Measurements from ENCODE around the gene TOLLIP.
A peak's percentile ranks its signal among the peaks of the same experiment; 100 is the strongest.
"Not testable (repeated sequence)": the region's sequence is repeated elsewhere in the genome, so short reads cannot be mapped to it uniquely, and the experiment has no call there.

TOLLIP gene

GRCh38 chr11:1345737-1346513 is 36.5 kb upstream of the TOLLIP start:
- Histone ChIP-seq H3K4me3 (no peak overlapping the region), H3K4me1 (peaks cover 0 to 58% (median 24%) of the 10 kb centered on the region in 10 experiments; a peak in 16 of 20 replicates), H3K36me3 (no peaks in the 10 kb centered on the region), H3K4me2 (peak overlapping the region in 6 of 11 experiments; percentile 23 to 78 (median 50); a peak in 10 of 22 replicates), H3K27ac (peak overlapping the region in 3 of 11 experiments; percentile 47 to 55 (median 51); a peak in 7 of 22 replicates), H3K27me3 (no peaks in the 10 kb centered on the region), H3K9ac (no peak overlapping the region), H4K20me1 (no peaks in the 10 kb centered on the region), H3K9me3 (replicated peaks in 1 of 11) (no peaks in the 10 kb centered on the region)
- TF ChIP-seq Cebpa-rat (IDR thresholded peaks at IDR 0.05), result peak in 3 of 11 experiments; percentile 7 to 47 (median 44); a peak in 3 of 22 replicates

DNA sequence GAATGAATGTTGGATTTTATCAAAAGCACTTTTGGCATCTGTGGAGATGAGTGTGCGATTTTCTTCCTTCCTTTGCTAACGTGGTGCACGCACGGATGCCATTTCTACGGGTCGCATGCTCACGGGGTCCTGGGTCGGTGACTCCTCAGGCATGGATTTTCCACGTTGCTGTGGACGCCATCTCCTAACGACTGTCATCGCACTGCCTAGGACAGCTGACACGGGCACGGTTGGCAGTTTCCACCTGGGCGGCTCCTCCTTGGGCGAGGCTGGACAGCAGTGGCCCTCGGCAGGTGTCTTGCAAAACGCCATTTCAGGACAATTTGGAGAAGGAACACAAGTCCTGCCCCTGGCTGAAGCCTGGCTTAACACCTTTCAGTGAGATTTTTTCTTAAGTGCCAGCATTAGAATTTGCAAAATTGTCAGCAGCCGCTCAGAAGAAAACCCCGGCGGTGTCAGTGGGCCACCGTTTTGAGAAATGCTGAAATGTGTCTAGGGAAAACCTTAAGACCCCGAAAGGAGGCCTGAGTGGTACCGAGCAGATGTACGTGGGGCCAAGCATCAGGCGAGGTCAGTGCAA is 34.7 kb upstream of the TOLLIP start:
- Histone ChIP-seq H3K9me3 (replicated peaks in 1 of 11) (peaks cover 0 to 3% (median 0%) of the 10 kb centered on the region in 11 experiments; a peak in 5 of 22 replicates), H3K27me3 (no peaks in the 10 kb centered on the region), H4K20me1 (no peaks in the 10 kb centered on the region), H3K4me1 (peaks cover 2 to 63% (median 26%) of the 10 kb centered on the region in 10 experiments; a peak in 19 of 20 replicates), H3K36me3 (peaks cover 0 to 13% (median 0%) of the 10 kb centered on the region in 11 experiments; a peak in 6 of 22 replicates), H3K9ac (peak overlapping the region in 1 of 11 experiments; percentile 29; a peak in 2 of 22 replicates), H3K4me3 (no peak overlapping the region), H3K4me2 (peak overlapping the region in 6 of 11 experiments; percentile 13 to 66 (median 41); a peak in 8 of 22 replicates), H3K27ac (peak overlapping the region in 4 of 11 experiments; percentile 15 to 51 (median 39); a peak in 6 of 22 replicates)
- TF ChIP-seq Cebpa-rat (IDR thresholded peaks at IDR 0.05), result no peak

- Histone ChIP-seq H3K4me3 (no peak overlapping the region), H3K36me3 (peaks cover 0 to 19% (median 0%) of the 10 kb centered on the region in 11 experiments; a peak in 7 of 22 replicates), H3K9me3 (replicated peaks in 1 of 11) (peaks cover 0 to 9% (median under 1%) of the 10 kb centered on the region in 11 experiments; a peak in 11 of 22 replicates), H3K9ac (peak overlapping the region in 1 of 11 experiments; percentile 29; a peak in 2 of 22 replicates), H4K20me1 (no peaks in the 10 kb centered on the region), H3K27ac (peak overlapping the region in 6 of 11 experiments; percentile 7 to 51 (median 22); a peak in 10 of 22 replicates), H3K4me2 (peak overlapping the region in 7 of 11 experiments; percentile 13 to 66 (median 34); a peak in 9 of 22 replicates), H3K27me3 (no peaks in the 10 kb centered on the region), H3K4me1 (peaks cover 7 to 66% (median 30%) of the 10 kb centered on the region in 10 experiments)
- no peak for TF ChIP-seq Cebpa-rat (IDR thresholded peaks at IDR 0.05)
Measured at GRCh38 chr11:1343391-1344055, 34.1 kb upstream of the TOLLIP start.

GRCh38 chr11:1342946-1343345 is 33.5 kb upstream of the TOLLIP start:
- Histone ChIP-seq H3K4me1 (peaks cover 7 to 72% (median 35%) of the 10 kb centered on the region in 10 experiments), H3K27me3 (no peaks in the 10 kb centered on the region), H3K4me2 (peak overlapping the region in 3 of 11 experiments; percentile 13 to 52 (median 48); a peak in 4 of 22 replicates), H3K36me3 (peaks cover 0 to 25% (median 0%) of the 10 kb centered on the region in 11 experiments; a peak in 7 of 22 replicates), H4K20me1 (no peaks in the 10 kb centered on the region; a peak in 1 of 22 replicates), H3K4me3 (no peak overlapping the region), H3K27ac (peak overlapping the region in 4 of 11 experiments; percentile 7 to 51 (median 39); a peak in 5 of 22 replicates), H3K9me3 (replicated peaks in 1 of 11) (peaks cover 0 to 15% (median 5%) of the 10 kb centered on the region in 11 experiments; a peak in 14 of 22 replicates), H3K9ac (no peak overlapping the region)
- no peak for TF ChIP-seq Cebpa-rat (IDR thresholded peaks at IDR 0.05)

DNA sequence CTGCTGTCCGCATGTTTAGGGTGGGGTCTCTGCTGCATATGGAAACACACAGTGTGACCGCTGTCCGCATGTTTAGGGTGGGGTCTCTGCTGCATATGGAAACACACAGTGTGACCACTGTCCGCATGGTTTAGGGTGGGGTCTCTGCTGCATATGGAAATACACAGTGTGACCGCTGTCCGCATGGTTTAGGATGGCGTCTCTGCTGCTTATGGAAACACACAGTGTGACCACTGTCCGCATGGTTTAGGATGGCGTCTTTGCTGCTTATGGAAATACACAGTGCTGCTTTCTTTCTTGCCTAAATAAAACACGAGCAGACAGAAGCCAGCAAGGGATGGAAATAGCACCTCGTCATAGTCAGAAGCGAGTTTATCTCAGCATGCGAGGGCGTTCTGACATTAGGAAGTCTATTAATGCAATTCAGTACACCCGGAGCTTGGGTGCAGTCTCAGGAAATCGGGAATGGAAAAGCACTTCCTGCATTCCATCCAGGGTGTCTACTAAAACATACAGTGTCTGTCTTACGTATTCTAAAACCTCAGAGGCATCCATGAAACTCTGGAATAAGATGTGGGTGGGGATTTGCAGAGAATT is 32.6 kb upstream of the TOLLIP start:
- Histone ChIP-seq H4K20me1 (no peaks in the 10 kb centered on the region; a peak in 1 of 22 replicates), H3K27me3 (no peaks in the 10 kb centered on the region), H3K9ac (no peak overlapping the region), H3K36me3 (peaks cover 0 to 34% (median 0%) of the 10 kb centered on the region in 11 experiments; a peak in 7 of 22 replicates), H3K4me2 (peak overlapping the region in 6 of 11 experiments; percentile 32 to 58 (median 51); a peak in 10 of 22 replicates), H3K9me3 (replicated peaks in 1 of 11) (peaks cover 0 to 24% (median 14%) of the 10 kb centered on the region in 11 experiments; a peak in 15 of 22 replicates), H3K27ac (peak overlapping the region in 4 of 11 experiments; percentile 2 to 30 (median 12); a peak in 2 of 22 replicates), H3K4me3 (no peak overlapping the region), H3K4me1 (peaks cover 7 to 81% (median 44%) of the 10 kb centered on the region in 10 experiments)
- TF ChIP-seq Cebpa-rat (IDR thresholded peaks at IDR 0.05), result no peak

DNA sequence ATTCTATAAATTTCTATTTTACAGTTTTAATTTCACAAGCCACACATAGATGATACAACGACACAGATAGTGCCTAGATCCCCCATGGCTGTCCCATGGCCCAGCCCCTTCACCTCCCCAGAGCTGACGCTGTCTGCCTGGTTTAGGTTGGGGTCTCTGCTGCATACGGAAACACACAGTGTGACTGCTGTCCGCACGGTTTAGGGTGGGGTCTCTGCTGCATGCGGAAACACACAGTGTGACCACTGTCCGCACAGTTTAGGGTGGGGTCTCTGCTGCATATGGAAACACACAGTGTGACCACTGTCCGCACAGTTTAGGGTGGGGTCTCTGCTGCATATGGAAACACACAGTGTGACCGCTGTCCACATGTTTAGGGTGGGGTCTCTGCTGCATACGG is 31.8 kb upstream of the TOLLIP start:
- Histone ChIP-seq H3K36me3 (peaks cover 0 to 36% (median 0%) of the 10 kb centered on the region in 11 experiments; a peak in 7 of 22 replicates), H3K4me1 (peaks cover 7 to 82% (median 44%) of the 10 kb centered on the region in 10 experiments), H3K9me3 (replicated peaks in 1 of 11) (peaks cover 0 to 28% (median 17%) of the 10 kb centered on the region in 11 experiments; a peak in 15 of 22 replicates)
- not testable (repeated sequence) for H3K4me3 ChIP-seq, H4K20me1 ChIP-seq, H3K4me2 ChIP-seq, H3K27me3 ChIP-seq, H3K9ac ChIP-seq, H3K27ac ChIP-seq

DNA sequence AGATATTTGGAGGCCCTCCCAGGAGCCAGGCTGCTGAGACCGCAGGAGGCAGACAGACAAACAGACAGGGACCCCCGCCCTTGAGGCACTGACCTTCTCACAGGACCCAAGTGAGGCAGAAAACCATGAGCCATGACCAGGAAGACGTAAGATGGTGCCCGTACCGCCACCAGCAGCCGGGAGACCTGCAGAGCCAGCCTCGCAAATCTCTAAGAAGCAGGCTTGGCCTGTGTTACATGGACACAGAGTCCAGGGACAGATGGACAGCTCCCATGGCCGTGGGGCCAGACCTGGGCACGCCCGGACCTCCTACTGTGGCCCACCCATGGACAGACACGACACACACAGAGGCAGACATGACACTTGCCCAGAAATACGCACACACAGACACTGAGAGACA is 30.7 kb upstream of the TOLLIP start:
- peaks cover 14 to 77% (median 46%) of the 10 kb centered on the region in 10 experiments for H3K4me1 ChIP-seq
- peaks cover 0 to 36% (median 0%) of the 10 kb centered on the region in 11 experiments; a peak in 7 of 22 replicates for H3K36me3 ChIP-seq
- H3K4me3 ChIP-seq, result no peak overlapping the region
- peak overlapping the region in 3 of 11 experiments; percentile 9 to 18 (median 16); a peak in 3 of 22 replicates for H3K27ac ChIP-seq
- H4K20me1 ChIP-seq, result no peaks in the 10 kb centered on the region; a peak in 1 of 22 replicates
- no peaks in the 10 kb centered on the region for H3K27me3 ChIP-seq
- H3K9me3 ChIP-seq (replicated peaks in 1 of 11), result peaks cover 0 to 33% (median 17%) of the 10 kb centered on the region in 11 experiments; a peak in 15 of 22 replicates
- H3K9ac ChIP-seq, result no peak overlapping the region
- H3K4me2 ChIP-seq, result no peak overlapping the region; a peak in 1 of 22 replicates
- TF ChIP-seq Cebpa-rat (IDR thresholded peaks at IDR 0.05), result no peak
